ENCODE data around the gene ASNS. TPM values are rescaled to one million over a fixed set of nuclear protein-coding genes. Genes with fewer than 3 reads are reported as not detected.
"Not testable (repeated sequence)": the region's sequence is repeated elsewhere in the genome, so short reads cannot be mapped to it uniquely, and the experiment has no call there.

The ASNS gene
- total RNA-seq, 2 donors from 2014 or later, result 45.0 to 46.7 TPM

- Mint-ChIP-seq H3K36me3 (peaks cover 19% of the 10 kb centered on the region), H3K4me1 (ENCODE audit: low read depth in 2 of 2) (peaks cover 0 to 5% of the 10 kb centered on the region in 2 donors), H3K27ac (no peak overlapping the region), H3K4me3 (no peak overlapping the region), H3K27me3 (no peaks in the 10 kb centered on the region), H3K9me3 (no peaks in the 10 kb centered on the region)
- DNase-seq (ENCODE audit: low spot score), result no peak
- ATAC-seq, result no peak
Measured at GRCh38 chr7:97858221-97858620, 14.0 kb downstream of the ASNS start.

DNA sequence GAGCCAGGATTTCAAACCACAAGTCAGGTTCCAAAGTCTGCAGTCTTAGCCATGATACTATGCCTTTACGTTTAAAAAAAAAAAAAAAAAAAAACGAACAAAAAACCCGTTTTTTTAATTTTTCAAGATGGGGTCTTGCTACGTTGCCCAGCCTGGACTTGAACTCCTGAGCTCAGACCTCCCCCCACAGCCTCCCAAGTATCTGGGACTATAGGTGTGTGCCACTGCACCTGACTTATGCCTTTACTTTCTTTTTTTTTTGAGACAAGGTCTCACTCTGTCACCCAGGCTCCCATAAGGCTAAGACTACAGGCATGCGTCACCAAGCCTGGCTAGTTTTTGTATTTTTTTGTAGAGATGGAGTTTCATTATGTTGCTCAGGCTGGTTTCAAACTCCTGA is 14.7 kb downstream of the ASNS start:
- H3K4me3 Mint-ChIP-seq, result no peak overlapping the region
- peaks cover 23% of the 10 kb centered on the region for H3K36me3 Mint-ChIP-seq
- DNase-seq (ENCODE audit: low spot score) (no peak), ATAC-seq (no peak)
- H3K27me3 Mint-ChIP-seq, result no peaks in the 10 kb centered on the region
- no peak overlapping the region for H3K27ac Mint-ChIP-seq
- peaks cover 0 to 5% of the 10 kb centered on the region in 2 donors for H3K4me1 Mint-ChIP-seq (ENCODE audit: low read depth in 2 of 2)
- no peaks in the 10 kb centered on the region for H3K9me3 Mint-ChIP-seq

GRCh38 chr7:97851683-97852082 is 20.5 kb downstream of the ASNS start:
- DNase-seq (ENCODE audit: low spot score) (no peak), ATAC-seq (no peak)
- Mint-ChIP-seq H3K4me3 (no peak overlapping the region), H3K36me3 (peaks cover 18% of the 10 kb centered on the region), H3K27me3 (peaks cover 0 to 4% of the 10 kb centered on the region in 2 donors), H3K27ac (no peak overlapping the region), H3K9me3 (no peaks in the 10 kb centered on the region), H3K4me1 (ENCODE audit: low read depth in 2 of 2) (no peaks in the 10 kb centered on the region)

- H3K4me1 Mint-ChIP-seq (ENCODE audit: low read depth in 2 of 2); DNase-seq (ENCODE audit: low spot score); H3K27ac Mint-ChIP-seq; H3K27me3 Mint-ChIP-seq; H3K4me3 Mint-ChIP-seq; H3K9me3 Mint-ChIP-seq; ATAC-seq: not testable (repeated sequence)
- peaks cover 18% of the 10 kb centered on the region for H3K36me3 Mint-ChIP-seq
Measured at GRCh38 chr7:97850262-97851031, 21.8 kb downstream of the ASNS start.

DNA sequence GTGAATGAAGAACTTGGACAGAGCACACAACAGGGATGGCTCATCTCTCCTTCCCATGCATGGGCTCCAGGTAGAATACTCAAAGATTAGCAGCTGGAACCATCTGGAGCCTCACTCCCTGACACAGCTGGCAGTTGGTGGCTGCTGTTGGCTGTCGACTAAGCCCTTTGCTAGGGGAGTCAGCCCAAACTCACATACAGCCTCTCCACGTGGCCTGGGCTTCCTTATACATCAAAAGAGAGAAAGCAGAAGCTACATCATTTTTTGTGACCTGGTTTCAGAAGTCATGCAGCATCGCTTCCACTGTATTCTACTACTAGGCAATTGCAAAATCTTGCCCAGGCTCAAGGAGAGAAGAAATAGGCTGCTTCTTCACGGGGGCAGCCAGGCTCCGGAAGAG is 24.4 kb downstream of the ASNS start:
- H3K27ac Mint-ChIP-seq, result no peak overlapping the region
- ATAC-seq, result no peak
- H3K4me3 Mint-ChIP-seq, result no peak overlapping the region
- H3K9me3 Mint-ChIP-seq, result no peaks in the 10 kb centered on the region
- H3K4me1 Mint-ChIP-seq (ENCODE audit: low read depth in 2 of 2), result no peaks in the 10 kb centered on the region
- peaks cover 11% of the 10 kb centered on the region for H3K36me3 Mint-ChIP-seq
- no peak for DNase-seq (ENCODE audit: low spot score)
- H3K27me3 Mint-ChIP-seq, result peaks cover 0 to 6% of the 10 kb centered on the region in 2 donors

DNA sequence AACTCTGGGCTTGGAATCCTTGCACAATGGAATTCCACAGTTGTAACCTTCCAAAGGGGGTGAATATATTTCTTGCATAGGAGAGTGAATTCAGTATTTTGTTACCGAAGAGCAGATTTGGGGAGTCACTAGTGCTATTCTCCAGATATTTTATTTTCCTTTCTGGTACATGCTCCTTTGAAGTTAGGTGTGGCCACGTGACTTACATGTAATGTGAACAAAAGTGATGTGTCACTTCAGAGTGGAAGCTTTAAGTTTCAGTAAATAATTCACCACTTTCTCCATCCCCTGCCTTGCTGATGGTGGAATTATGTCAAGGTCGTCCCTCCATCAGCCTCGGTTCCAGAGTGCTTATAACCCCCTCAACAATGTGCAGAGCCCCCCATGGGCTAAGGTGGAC is 25.3 kb downstream of the ASNS start:
- Mint-ChIP-seq H3K4me1 (ENCODE audit: low read depth in 2 of 2) (no peaks in the 10 kb centered on the region), H3K27ac (no peak overlapping the region)
- no peak for ATAC-seq

GRCh38 chr7:97845622-97846203 is 26.5 kb downstream of the ASNS start:
- Mint-ChIP-seq H3K27me3 (peaks cover 0 to 12% of the 10 kb centered on the region in 2 donors), H3K27ac (no peak overlapping the region), H3K4me1 (ENCODE audit: low read depth in 2 of 2) (no peaks in the 10 kb centered on the region), H3K36me3 (no peaks in the 10 kb centered on the region), H3K4me3 (no peak overlapping the region), H3K9me3 (no peaks in the 10 kb centered on the region)
- DNase-seq (ENCODE audit: low spot score) (no peak), ATAC-seq (no peak)

More for the DNA sequence above, 25.3 kb downstream of the ASNS start:
- Mint-ChIP-seq H3K27me3 (peaks cover 0 to 6% of the 10 kb centered on the region in 2 donors), H3K4me3 (no peak overlapping the region), H3K9me3 (no peaks in the 10 kb centered on the region), H3K36me3 (peaks cover 3% of the 10 kb centered on the region)
- no peak for DNase-seq (ENCODE audit: low spot score)

DNA sequence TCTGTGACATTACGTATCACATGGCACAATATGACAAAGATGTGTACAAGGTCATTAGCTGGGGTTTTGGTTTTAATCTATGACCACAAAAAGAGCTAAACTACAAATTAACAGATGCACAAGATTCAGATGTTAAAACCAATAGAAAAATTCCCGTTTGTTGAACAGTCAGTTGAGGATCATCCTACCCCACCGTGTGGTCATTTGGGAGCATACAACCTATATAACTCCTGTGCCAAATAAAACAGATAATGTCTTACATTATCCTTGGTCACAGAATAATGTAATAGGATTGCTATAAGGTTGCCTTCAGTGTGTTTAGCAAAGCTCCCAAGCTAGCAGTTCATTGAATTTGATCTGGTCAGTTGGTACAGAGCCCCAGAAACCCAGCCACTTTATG is 28.2 kb downstream of the ASNS start:
- DNase-seq (ENCODE audit: low spot score) (no peak), ATAC-seq (no peak)
- H3K27ac Mint-ChIP-seq, result no peak overlapping the region
- H3K9me3 Mint-ChIP-seq, result no peaks in the 10 kb centered on the region
- no peaks in the 10 kb centered on the region for H3K4me1 Mint-ChIP-seq (ENCODE audit: low read depth in 2 of 2)
- peaks cover 3 to 24% of the 10 kb centered on the region in 2 donors for H3K27me3 Mint-ChIP-seq
- no peak overlapping the region for H3K4me3 Mint-ChIP-seq
- no peaks in the 10 kb centered on the region for H3K36me3 Mint-ChIP-seq

GRCh38 chr7:97842772-97843345 is 29.3 kb downstream of the ASNS start:
- Mint-ChIP-seq H3K4me1 (ENCODE audit: low read depth in 2 of 2) (no peaks in the 10 kb centered on the region), H3K9me3 (no peaks in the 10 kb centered on the region), H3K36me3 (no peaks in the 10 kb centered on the region), H3K27ac (no peak overlapping the region), H3K27me3 (peaks cover 6 to 28% of the 10 kb centered on the region in 2 donors), H3K4me3 (no peak overlapping the region)
- ATAC-seq, result peak in 1 of 2 donors; percentile 50
- DNase-seq (ENCODE audit: low spot score), result no peak

GRCh38 chr7:97842006-97842405 is 30.2 kb downstream of the ASNS start:
- no peaks in the 10 kb centered on the region for H3K36me3 Mint-ChIP-seq
- no peaks in the 10 kb centered on the region for H3K9me3 Mint-ChIP-seq
- H3K27ac Mint-ChIP-seq, result no peak overlapping the region
- H3K4me1 Mint-ChIP-seq (ENCODE audit: low read depth in 2 of 2), result no peaks in the 10 kb centered on the region
- H3K4me3 Mint-ChIP-seq, result no peak overlapping the region
- H3K27me3 Mint-ChIP-seq, result peaks cover 9 to 31% of the 10 kb centered on the region in 2 donors
- no peak for DNase-seq (ENCODE audit: low spot score)
- ATAC-seq, result no peak

GRCh38 chr7:97835296-97836138 is 36.7 kb downstream of the ASNS start:
- no peak overlapping the region for H3K4me3 Mint-ChIP-seq
- peak in 1 of 2 donors; percentile 64 for ATAC-seq
- no peaks in the 10 kb centered on the region for H3K36me3 Mint-ChIP-seq
- peaks cover 23 to 47% of the 10 kb centered on the region in 2 donors for H3K27me3 Mint-ChIP-seq
- no peaks in the 10 kb centered on the region for H3K9me3 Mint-ChIP-seq
- no peak for DNase-seq (ENCODE audit: low spot score)
- H3K4me1 Mint-ChIP-seq (ENCODE audit: low read depth in 2 of 2), result no peaks in the 10 kb centered on the region
- no peak overlapping the region for H3K27ac Mint-ChIP-seq

DNA sequence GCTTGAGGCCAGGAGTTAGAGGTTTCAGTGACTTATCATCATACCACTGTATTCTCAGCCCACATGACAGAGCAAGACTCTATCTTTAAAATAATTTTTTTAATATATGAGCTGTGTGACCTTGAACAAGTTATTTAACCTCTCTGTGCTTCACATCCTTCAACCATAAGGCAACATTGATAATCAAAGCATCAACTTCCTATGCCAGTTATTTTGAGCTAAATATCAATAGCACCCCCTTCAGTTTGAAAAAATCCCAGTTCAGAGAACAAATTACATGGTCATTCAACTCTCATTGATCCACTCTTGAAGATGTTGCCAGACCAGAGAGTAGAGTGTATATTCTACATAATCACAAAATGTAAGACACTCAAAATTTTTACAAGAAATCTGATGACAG is 53.0 kb downstream of the ASNS start:
- Mint-ChIP-seq H3K4me1 (ENCODE audit: low read depth in 2 of 2) (no peaks in the 10 kb centered on the region), H3K27me3 (peaks cover 7 to 16% of the 10 kb centered on the region in 2 donors), H3K9me3 (peaks cover 5% of the 10 kb centered on the region), H3K36me3 (no peaks in the 10 kb centered on the region), H3K27ac (no peak overlapping the region), H3K4me3 (no peak overlapping the region)
- DNase-seq (ENCODE audit: low spot score), result no peak
- ATAC-seq, result no peak

DNA sequence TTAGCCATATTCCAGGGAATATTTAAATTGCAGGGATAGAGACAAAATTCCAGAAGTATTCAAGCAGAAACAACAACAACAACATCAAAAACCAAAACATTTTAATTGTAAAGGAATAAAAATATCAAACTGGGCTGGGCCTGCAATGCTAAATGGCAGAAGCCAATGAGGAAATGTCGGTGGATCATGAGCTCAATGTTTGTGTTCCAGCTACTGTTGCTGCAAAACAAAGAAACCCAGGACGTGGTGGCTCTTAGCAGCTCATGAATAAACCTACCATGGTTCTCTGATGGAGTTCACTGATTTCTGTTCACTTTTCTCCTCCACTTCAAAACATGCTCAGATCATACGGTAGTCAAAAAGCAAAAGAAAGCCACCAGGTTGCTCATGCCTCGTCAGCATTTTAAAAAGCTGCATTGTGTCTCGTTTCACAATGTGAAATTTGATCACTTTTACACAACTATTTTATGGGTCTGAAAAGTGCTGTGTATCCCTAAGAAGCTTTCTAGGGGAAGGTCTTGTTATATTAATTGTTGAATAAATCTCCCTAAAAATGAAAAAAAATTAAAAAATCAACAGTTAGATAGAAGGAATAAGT is 54.0 kb downstream of the ASNS start:
- H3K27ac Mint-ChIP-seq, result no peak overlapping the region

More for the DNA sequence above, 54.0 kb downstream of the ASNS start:
- H3K9me3 Mint-ChIP-seq, result peaks cover 7% of the 10 kb centered on the region
- H3K36me3 Mint-ChIP-seq, result no peaks in the 10 kb centered on the region
- ATAC-seq (no peak), DNase-seq (ENCODE audit: low spot score) (no peak)
- peaks cover 6 to 21% of the 10 kb centered on the region in 2 donors for H3K27me3 Mint-ChIP-seq
- no peak overlapping the region for H3K4me3 Mint-ChIP-seq
- H3K4me1 Mint-ChIP-seq (ENCODE audit: low read depth in 2 of 2), result no peaks in the 10 kb centered on the region
